Panc1 (cell line): ENCODE results near the gene DCD. TPM values are rescaled to one million over a fixed set of nuclear protein-coding genes. Genes with fewer than 3 reads are reported as not detected.

Experiments
- ATAC-seq: fragments of 200-7000 bp; cut with Tn5 transposase; 2 replicates; pipeline ENCODE4 v1.9.1; 2020; ENCODE audit warnings: mild to moderate bottlenecking, moderate library complexity
- BruUV-seq: library from RNA; stranded (reverse); fragments of 400-500 nt; replicated peaks from 2 replicates; lab custom pipeline; 2021; lab: Mats Ljungman, UMichigan
- CTCF ChIA-PET: fragments of 300-600 bp; sonication (Branson Sonifier 250); formaldehyde crosslinking; loops from one replicate; lab custom pipeline; 2022; ENCODE audit warnings: antibody characterized with exemption; lab: Charles Lee
- POLR2A ChIA-PET: fragments of 300-600 bp; sonication (Branson Sonifier 250); formaldehyde crosslinking; loops from one replicate; lab custom pipeline; 2022; ENCODE audit warnings: antibody characterized with exemption; lab: Charles Lee
- DNase-seq: peaks from one replicate; pipeline ENCODE4 v3.0.0-alpha.2; 2010; ENCODE audit warnings: low read depth, low spot score
- H3K27ac ChIP-seq: 2 replicates; pipeline ENCODE4 v1.5.1; 2011; ENCODE audit warnings: mild to moderate bottlenecking, low read length, inconsistent platforms
- H3K27me3 ChIP-seq: fragments of 200-500 bp; sonication (Bioruptor generic); 2 replicates; pipeline ENCODE4 v1.6.0; 2014; ENCODE audit warnings: low read length, inconsistent platforms; ENCODE audit not compliant: control insufficient read depth, insufficient read depth
- H3K36me3 ChIP-seq: fragments of 200-500 bp; sonication (Bioruptor generic); 2 replicates; pipeline ENCODE4 v1.5.1; 2014; ENCODE audit warnings: inconsistent platforms, mild to moderate bottlenecking, low read length, moderate library complexity; ENCODE audit not compliant: control insufficient read depth, insufficient read depth
- H3K4me1 ChIP-seq: 2 replicates; pipeline ENCODE4 v1.5.1; 2011; ENCODE audit warnings: inconsistent platforms, mild to moderate bottlenecking, low read length, moderate library complexity; ENCODE audit not compliant: control insufficient read depth, insufficient read depth
- H3K4me3 ChIP-seq, 2 experiments: 2 replicates each; pipeline ENCODE4 v1.5.1; 2011 to 2012; ENCODE audit warnings: low read depth in 2 of 2, low read length in 2 of 2, mild to moderate bottlenecking in 2 of 2, inconsistent platforms in 1 of 2, moderate library complexity in 1 of 2
- H3K9me3 ChIP-seq: fragments of 200-500 bp; sonication (Bioruptor generic); 2 replicates; pipeline ENCODE4 v1.5.1; 2014; ENCODE audit warnings: low read depth, mild to moderate bottlenecking, inconsistent platforms, low read length, moderate library complexity; ENCODE audit not compliant: control insufficient read depth, insufficient read depth
- CTCF ChIP-seq: fragments of 450-650 bp; IDR thresholded peaks from 2 replicates; pipeline ENCODE4 v1.5.1; 2017; ENCODE audit warnings: mild to moderate bottlenecking
- POLR2AphosphoS5 ChIP-seq: IDR thresholded peaks from 2 replicates; pipeline ENCODE4 v1.6.1; 2012; ENCODE audit warnings: mild to moderate bottlenecking, low read depth, low read length, moderate library complexity
- REST ChIP-seq, 2 experiments: IDR thresholded peaks; 2 replicates each; pipeline ENCODE4 v1.6.1; 2011 to 2012; ENCODE audit warnings: low read depth in 2 of 2, control low read depth in 1 of 2, low read length in 1 of 2, mild to moderate bottlenecking in 1 of 2, moderate library complexity in 1 of 2; ENCODE audit not compliant: insufficient read depth in 1 of 2
- SIN3A ChIP-seq: IDR thresholded peaks from 2 replicates; pipeline ENCODE4 v1.6.1; 2012; ENCODE audit warnings: low read depth, mild to moderate bottlenecking, low read length, moderate library complexity, borderline replicate concordance; ENCODE audit not compliant: insufficient read depth
- TCF7L2 ChIP-seq: IDR thresholded peaks from 2 replicates; pipeline ENCODE4 v1.6.1; 2011; ENCODE audit warnings: mild to moderate bottlenecking, low read depth, low read length, inconsistent platforms
- in situ Hi-C: cut with HindIII; loops from 2 replicates; pipeline ENCODE4 v1.10.0; 2016; ENCODE audit warnings: low sequenced_read_pairs, low pct_unique_long_range_greater_than_20kb
- intact Hi-C: fragments of 100-400 bp; cut with micrococcal nuclease; formaldehyde crosslinking; loops from one replicate; pipeline ENCODE4 v1.10.0; 2022; ENCODE audit not compliant: unreplicated experiment
- total RNA-seq: library from RNA; stranded (reverse); gene quantifications from one replicate; pipeline ENCODE4 v1.2.1, GENCODE V29; 2021; ENCODE audit not compliant: unreplicated experiment

Gene DCD
- total RNA-seq, 1 experiment from 2014 or later, result not detected

- Histone ChIP-seq H3K27ac (no peak overlapping the region), H3K4me1 (no peaks in the 10 kb centered on the region), H3K4me3 (no peak overlapping the region), H3K27me3 (peaks cover 14% of the 10 kb centered on the region), H3K36me3 (no peaks in the 10 kb centered on the region), H3K9me3 (no peaks in the 10 kb centered on the region)
- TF ChIP-seq SIN3A, result no peak
- TF ChIP-seq POLR2AphosphoS5, result no peak
- no peak for DNase-seq
- in situ Hi-C loops, result no loop called here
- intact Hi-C loops, result no loop called here
- POLR2A ChIA-PET, result interaction anchor here (0.5 kb wide), 1 partner anchor 19 kb away, joined by 3 read pairs; no protein-coding TSS in a partner anchor
- CTCF ChIA-PET, result no interaction called here
- no peak for ATAC-seq
- BruUV-seq, result no TSS peak
Measured at GRCh38 chr12:54692353-54692752, 44.2 kb upstream of the DCD start.

- no peak for TF ChIP-seq SIN3A
- TF ChIP-seq CTCF, result peak; percentile 54
- ChIA-PET POLR2A (no interaction called here), CTCF (interaction anchor here (0.9 kb wide), 1 partner anchor 574 kb away, joined by 3 read pairs; no protein-coding TSS in a partner anchor)
- Histone ChIP-seq H3K9me3 (no peaks in the 10 kb centered on the region), H3K4me1 (no peaks in the 10 kb centered on the region), H3K36me3 (no peaks in the 10 kb centered on the region), H3K27me3 (peaks cover 18% of the 10 kb centered on the region), H3K27ac (no peak overlapping the region), H3K4me3 (no peak overlapping the region)
- in situ Hi-C loops, result no loop called here
- no TSS peak for BruUV-seq
- DNase-seq, result no peak
- ATAC-seq, result peak; percentile 79; the same call in 1 of the 2 replicates
- intact Hi-C loops, result no loop called here
Measured at GRCh38 chr12:54689984-54690383, 41.8 kb upstream of the DCD start.

GRCh38 chr12:54689034-54689372 is 40.8 kb upstream of the DCD start:
- Histone ChIP-seq H3K4me3 (no peak overlapping the region), H3K4me1 (no peaks in the 10 kb centered on the region), H3K27me3 (peaks cover 20% of the 10 kb centered on the region), H3K36me3 (no peaks in the 10 kb centered on the region), H3K9me3 (no peaks in the 10 kb centered on the region), H3K27ac (no peak overlapping the region)
- ChIA-PET POLR2A (no interaction called here), CTCF (no interaction called here)
- no peak for DNase-seq
- intact Hi-C loops (no loop called here), in situ Hi-C loops (no loop called here)
- BruUV-seq, result no TSS peak
- no peak for ATAC-seq
- TF ChIP-seq REST (IDR thresholded peaks at IDR 0.05; ENCODE audit: insufficient read depth in 1 of 2, low read depth in 2 of 2, low read length in 1 of 2) (no peak), CTCF (no peak), POLR2AphosphoS5 (no peak), TCF7L2 (no peak), SIN3A (no peak)
